ENCODE results near the gene MOB1B. TPM values are rescaled to one million over a fixed set of nuclear protein-coding genes. Genes with fewer than 3 reads are reported as not detected.

Gene MOB1B
- total RNA-seq, 1 donor from 2014 or later: 26.0 TPM

DNA sequence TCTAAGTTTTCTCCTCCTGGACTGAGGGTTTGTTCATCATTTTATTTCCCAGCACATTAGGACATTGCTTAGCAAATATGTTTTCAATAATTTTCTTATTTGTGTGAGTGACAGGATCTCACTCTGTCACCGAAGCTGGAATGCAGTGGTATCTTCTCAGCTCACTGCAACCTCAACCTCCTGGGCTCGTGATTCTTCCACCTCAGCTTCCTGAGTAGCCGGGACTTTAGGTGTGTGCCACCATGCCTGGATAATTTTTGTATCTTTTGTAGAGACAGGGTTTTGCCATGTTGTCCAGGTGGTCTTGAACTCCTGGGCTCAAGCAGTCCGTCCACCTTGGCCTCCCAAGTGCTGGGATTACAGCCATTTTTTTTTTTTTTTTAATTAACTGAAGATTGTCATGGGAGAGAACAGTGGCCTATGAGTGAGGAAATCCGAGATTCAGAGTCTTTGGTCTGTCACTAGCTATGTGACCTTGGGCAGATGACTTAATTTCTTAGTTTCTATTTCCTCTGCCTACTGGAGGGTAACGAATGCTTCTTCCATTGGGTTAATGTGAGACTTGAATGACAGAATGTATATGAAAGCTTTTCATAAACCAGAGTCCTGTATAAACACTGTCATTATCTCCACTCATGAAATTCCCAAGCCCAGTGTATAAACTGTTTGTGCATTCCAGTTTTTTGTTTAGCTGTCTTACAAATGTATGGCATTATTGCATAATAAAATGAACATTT, 23.9 kb downstream of the MOB1B start:
- H3K9me3 Mint-ChIP-seq (ENCODE audit: unreplicated experiment): no peaks in the 10 kb centered on the region
- H3K27ac Mint-ChIP-seq (ENCODE audit: unreplicated experiment): no peak overlapping the region
- no peak for DNase-seq (ENCODE audit: extremely low spot score, unreplicated experiment)
- H3K27me3 Mint-ChIP-seq (ENCODE audit: unreplicated experiment): no peaks in the 10 kb centered on the region
- peaks cover 38% of the 10 kb centered on the region for H3K4me1 Mint-ChIP-seq (ENCODE audit: unreplicated experiment)
- TF ChIP-seq, protein P1, sequence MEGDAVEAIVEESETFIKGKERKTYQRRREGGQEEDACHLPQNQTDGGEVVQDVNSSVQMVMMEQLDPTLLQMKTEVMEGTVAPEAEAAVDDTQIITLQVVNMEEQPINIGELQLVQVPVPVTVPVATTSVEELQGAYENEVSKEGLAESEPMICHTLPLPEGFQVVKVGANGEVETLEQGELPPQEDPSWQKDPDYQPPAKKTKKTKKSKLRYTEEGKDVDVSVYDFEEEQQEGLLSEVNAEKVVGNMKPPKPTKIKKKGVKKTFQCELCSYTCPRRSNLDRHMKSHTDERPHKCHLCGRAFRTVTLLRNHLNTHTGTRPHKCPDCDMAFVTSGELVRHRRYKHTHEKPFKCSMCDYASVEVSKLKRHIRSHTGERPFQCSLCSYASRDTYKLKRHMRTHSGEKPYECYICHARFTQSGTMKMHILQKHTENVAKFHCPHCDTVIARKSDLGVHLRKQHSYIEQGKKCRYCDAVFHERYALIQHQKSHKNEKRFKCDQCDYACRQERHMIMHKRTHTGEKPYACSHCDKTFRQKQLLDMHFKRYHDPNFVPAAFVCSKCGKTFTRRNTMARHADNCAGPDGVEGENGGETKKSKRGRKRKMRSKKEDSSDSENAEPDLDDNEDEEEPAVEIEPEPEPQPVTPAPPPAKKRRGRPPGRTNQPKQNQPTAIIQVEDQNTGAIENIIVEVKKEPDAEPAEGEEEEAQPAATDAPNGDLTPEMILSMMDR (IDR thresholded peaks at IDR 0.05): no peak
- H3K4me3 Mint-ChIP-seq (ENCODE audit: unreplicated experiment): no peak overlapping the region
- no peaks in the 10 kb centered on the region for H3K36me3 Mint-ChIP-seq (ENCODE audit: unreplicated experiment)

GRCh38 chr4:70927502-70928137, 25.5 kb downstream of the MOB1B start:
- H3K36me3 Mint-ChIP-seq (ENCODE audit: unreplicated experiment): no peaks in the 10 kb centered on the region
- no peak overlapping the region for H3K27ac Mint-ChIP-seq (ENCODE audit: unreplicated experiment)
- H3K4me3 Mint-ChIP-seq (ENCODE audit: unreplicated experiment): no peak overlapping the region
- TF ChIP-seq, protein P1 (IDR thresholded peaks at IDR 0.05): no peak
- no peak for DNase-seq (ENCODE audit: extremely low spot score, unreplicated experiment)
- peaks cover 49% of the 10 kb centered on the region for H3K4me1 Mint-ChIP-seq (ENCODE audit: unreplicated experiment)
- H3K9me3 Mint-ChIP-seq (ENCODE audit: unreplicated experiment): no peaks in the 10 kb centered on the region
- no peaks in the 10 kb centered on the region for H3K27me3 Mint-ChIP-seq (ENCODE audit: unreplicated experiment)

DNA sequence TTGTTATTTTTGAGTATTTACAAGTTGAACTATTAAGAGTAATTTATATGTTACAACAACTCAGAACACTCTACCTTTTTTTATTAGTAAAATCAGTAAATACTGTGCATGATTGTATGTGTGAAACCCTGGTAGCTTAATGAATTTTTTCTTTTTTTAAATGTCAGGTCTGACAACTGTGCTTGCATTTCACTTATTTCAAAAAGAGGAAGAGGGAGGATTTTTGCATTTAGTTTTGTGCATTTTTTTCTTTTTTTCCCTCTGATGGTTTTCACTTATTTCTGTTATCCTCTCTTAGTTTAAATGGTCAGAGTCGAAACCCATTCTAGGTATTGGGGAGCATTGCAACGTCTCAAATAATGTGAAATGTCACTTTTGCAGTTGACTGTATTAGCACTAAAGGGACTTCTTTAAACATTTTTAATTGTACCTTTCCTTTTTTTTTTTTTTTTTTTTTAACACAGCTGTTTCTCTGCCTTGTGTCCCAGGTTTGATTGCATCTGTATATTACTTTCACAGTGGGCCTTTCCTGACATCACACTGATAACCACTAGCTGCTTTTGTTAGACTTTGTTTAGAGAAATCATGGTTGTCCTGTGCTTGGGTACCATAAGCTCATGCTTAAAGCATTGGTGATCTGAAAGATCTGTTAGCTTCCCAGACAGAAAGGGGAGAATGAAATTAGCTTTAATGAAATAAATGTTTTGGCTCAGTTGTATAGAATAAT, 28.5 kb downstream of the MOB1B start:
- H3K4me1 Mint-ChIP-seq (ENCODE audit: unreplicated experiment): peaks cover 34% of the 10 kb centered on the region
- TF ChIP-seq, protein P1 (IDR thresholded peaks at IDR 0.05): no peak
- H3K4me3 Mint-ChIP-seq (ENCODE audit: unreplicated experiment): no peak overlapping the region
- H3K27me3 Mint-ChIP-seq (ENCODE audit: unreplicated experiment): no peaks in the 10 kb centered on the region
- peaks cover 2% of the 10 kb centered on the region for H3K36me3 Mint-ChIP-seq (ENCODE audit: unreplicated experiment)
- no peak for DNase-seq (ENCODE audit: extremely low spot score, unreplicated experiment)
- H3K9me3 Mint-ChIP-seq (ENCODE audit: unreplicated experiment): no peaks in the 10 kb centered on the region
- H3K27ac Mint-ChIP-seq (ENCODE audit: unreplicated experiment): peak overlapping the region; percentile 8

DNA sequence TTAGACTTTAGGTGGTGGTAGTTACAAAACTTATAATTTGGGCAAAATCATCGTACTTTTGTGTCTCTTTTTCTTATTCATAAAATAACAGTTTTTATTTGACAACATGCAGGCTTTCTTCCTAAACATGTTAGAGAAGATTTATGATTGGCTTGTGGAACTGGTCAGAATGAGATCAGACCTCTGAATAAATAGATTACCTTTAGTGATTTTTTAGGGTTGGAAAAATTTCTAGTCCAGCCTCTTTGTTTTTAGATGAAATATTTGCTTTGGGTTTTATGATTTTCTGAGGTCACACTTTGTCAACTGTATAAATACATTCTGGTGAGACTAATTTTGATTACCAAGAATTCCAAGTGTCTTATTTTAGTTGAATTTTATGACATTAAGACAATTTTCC, 29.2 kb downstream of the MOB1B start:
- Mint-ChIP-seq H3K36me3 (ENCODE audit: unreplicated experiment) (peaks cover 2% of the 10 kb centered on the region), H3K27ac (ENCODE audit: unreplicated experiment) (no peak overlapping the region), H3K27me3 (ENCODE audit: unreplicated experiment) (no peaks in the 10 kb centered on the region), H3K4me3 (ENCODE audit: unreplicated experiment) (no peak overlapping the region), H3K4me1 (ENCODE audit: unreplicated experiment) (peaks cover 29% of the 10 kb centered on the region), H3K9me3 (ENCODE audit: unreplicated experiment) (no peaks in the 10 kb centered on the region)
- DNase-seq (ENCODE audit: extremely low spot score, unreplicated experiment): no peak
- TF ChIP-seq, protein P1 (IDR thresholded peaks at IDR 0.05): no peak

DNA sequence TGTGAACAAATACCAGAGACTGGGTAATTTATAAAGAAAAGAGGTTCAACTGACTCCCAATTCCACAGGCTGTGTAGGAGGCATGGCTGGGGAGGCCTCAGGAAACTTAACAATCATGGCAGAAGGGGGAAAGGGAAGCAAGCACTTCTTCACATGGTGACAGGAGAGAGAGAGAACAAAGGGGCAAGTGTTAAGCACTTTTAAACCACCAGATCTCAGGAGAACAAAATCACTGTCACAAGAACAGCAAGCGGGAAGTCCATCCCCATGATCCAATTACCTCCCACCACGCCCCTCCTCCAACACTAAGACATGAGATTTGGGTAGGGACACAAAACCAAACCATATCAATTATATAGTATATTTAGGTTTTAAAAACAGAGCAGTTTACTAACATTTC, 30.8 kb downstream of the MOB1B start:
- H3K36me3 Mint-ChIP-seq (ENCODE audit: unreplicated experiment): peaks cover 5% of the 10 kb centered on the region
- no peaks in the 10 kb centered on the region for H3K27me3 Mint-ChIP-seq (ENCODE audit: unreplicated experiment)
- H3K4me1 Mint-ChIP-seq (ENCODE audit: unreplicated experiment): peaks cover 27% of the 10 kb centered on the region
- H3K9me3 Mint-ChIP-seq (ENCODE audit: unreplicated experiment): no peaks in the 10 kb centered on the region
- no peak overlapping the region for H3K27ac Mint-ChIP-seq (ENCODE audit: unreplicated experiment)
- DNase-seq (ENCODE audit: extremely low spot score, unreplicated experiment): no peak
- TF ChIP-seq, protein P1 (IDR thresholded peaks at IDR 0.05): no peak
- H3K4me3 Mint-ChIP-seq (ENCODE audit: unreplicated experiment): no peak overlapping the region

All from osteocyte (in vitro differentiated cells).